GM21390 (cell line): Measurements from ENCODE around the gene SCO2.

ENCODE experiments used
- ATAC-seq: cut with Tn5 transposase; IDR thresholded peaks from one replicate; pipeline ENCODE4 v1.9.1; 2021; ENCODE audit not compliant: unreplicated experiment

Gene SCO2

DNA sequence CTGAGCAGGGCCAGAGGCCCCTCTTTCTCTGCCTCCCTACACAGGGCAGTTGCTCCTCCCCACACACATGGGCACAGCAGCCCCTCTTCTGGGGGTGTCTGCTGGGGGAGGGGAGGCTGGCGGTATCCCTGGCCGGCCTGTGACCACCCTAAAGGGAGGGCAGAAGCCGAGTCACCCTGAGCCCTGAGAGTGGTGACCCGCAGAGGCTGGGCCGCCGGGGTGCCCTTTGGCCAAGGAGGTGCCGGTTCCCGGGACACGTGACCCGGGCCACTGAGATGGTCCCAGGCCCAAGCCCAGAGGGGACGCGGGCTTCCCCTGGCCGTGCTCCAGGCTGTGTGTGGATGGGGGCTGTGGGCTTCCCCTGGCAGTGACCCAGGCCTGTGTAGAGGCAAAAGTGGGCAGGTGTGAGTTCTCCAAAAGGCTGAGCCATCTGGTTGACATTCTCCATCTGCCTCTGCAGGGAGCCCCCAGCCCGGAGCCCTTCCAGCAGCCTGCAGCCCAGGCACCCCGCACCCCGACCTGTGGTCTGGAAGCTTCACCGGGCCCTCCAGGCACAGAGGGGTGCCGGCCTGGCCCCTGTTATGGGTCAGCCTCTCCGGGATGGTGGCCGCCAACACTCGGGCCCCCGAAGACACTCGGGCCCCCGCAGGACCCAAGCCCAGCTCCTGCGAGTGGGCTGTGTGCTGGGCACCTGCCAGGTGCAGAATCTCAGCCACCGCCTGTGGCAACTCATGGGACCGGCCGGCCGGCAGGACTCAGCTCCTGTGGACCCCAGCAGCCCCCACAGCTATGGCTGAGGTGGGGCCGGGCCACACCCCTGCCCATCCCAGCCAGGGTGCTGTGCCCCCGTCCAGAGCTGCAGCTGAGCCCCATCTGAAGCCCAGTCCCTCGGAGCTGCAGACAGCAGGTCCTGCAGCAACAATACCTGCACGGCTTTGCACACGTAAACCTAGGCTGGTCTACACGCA is 43.0 kb downstream of the SCO2 start:
- no peak for ATAC-seq

DNA sequence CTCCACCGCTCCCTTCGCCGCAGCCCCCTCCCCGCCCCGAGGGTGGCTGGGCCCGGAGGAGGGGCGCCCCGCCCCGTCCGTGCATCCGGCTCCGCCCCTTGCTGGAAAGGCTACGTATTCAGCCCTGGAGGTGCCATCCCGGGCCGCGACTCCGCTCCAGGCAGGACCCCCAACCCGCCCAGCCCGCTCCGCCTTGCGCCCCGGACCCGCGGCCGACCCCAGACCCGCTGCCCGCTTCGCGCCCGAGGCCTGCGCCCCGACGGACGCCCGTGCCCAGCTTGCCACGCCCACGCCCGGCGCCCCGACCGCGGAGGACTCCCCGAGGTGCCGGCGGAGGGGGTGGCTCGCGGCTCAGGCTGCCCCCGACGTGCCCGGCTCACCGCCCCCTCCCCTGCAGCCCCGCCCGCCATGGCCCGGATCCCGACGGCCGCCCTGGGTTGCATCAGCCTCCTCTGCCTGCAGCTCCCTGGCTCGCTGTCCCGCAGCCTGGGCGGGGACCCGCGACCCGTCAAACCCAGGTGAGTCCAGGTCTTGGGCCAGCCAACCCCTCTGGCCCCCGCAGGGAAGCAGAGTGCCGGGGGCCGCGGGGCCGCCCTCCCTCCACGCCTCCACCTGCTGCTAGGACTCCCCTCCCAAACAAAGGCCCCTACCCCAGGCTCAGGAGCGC is 43.8 kb downstream of the SCO2 start, which contains the start of gene ADM2:
ADM2 (plus strand) TSS at position 104 of the 667 bp plus-strand sequence; CDS start at position 409, 305 bp downstream.
- no peak for ATAC-seq

DNA sequence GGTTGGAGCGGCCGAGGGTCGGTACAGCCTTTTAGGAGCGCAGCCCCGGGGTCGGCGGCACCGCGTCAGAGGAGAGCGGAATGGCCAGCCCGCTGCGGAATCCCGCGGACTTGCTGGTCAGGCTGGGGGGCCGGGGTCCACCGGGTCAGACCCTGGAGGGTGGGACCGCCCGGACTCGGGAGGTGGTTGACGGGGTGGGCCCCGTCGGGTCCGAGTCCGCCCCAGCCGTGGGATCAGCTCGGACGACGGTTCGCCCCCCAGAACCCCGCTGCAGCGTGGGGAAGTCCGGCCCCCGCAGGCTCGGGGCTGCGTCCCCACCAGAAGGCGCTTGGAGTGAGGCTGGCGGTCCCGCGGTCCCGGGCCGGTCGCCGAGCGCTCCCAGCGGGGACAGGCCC is 44.4 kb downstream of the SCO2 start:
- no peak for ATAC-seq

DNA sequence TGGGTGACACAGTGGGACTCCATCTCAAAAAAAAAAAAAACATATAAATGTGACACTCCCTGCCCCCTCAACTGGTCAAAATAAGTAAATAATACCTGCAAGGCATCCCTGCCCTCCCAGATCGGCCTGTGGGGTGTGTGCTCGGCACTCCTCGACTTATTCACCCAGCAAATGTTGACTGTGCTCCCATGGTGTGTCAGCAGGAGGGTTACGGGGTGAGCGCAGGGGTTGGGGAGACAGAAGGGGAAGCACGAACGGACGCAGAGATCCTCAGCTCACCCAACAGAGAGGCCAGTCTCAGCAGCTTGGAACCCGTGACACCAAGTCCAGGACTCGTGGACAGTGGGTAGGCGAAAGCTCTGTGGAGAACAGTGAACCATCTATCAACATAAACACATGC is 45.7 kb downstream of the SCO2 start:
- ATAC-seq: no peak

DNA sequence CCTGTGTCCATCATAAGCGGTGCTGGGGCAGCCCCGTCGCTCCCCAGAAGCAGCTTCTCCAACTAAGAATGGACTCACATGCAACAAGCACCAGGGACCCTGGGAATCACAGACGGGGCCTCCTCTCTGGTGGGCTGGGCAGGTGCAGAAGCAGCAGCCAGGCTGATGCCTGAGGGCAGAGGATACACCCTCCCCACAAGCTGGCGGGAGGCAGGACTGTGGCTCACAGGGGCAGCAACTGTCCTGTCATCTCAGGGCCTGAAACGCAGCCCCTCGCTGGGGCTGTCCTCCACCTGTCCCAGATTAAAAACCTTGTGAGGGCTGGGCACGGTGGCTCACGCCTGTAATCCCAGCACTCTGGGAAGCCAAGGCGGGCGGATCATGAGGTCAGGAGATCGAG is 47.5 kb downstream of the SCO2 start:
- ATAC-seq: no peak

DNA sequence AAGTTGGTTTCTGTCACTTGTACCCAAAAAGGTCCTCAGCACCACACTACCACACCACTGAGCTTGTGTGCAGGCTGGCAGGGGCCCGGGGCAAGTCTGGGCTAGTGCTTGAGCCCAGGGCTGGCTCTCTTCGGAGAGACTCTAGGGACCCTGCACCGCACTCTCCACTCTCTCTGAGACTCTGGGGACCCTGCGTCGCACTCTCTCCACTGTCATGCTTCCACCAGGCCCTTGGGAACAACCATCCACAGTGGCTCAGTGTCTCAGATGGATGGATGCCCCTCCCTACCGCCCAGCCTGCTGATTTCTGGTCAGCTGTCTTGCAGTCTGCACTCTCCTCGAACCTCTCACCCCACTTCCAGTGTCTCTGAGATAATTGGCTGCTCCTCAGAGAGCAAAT is 48.5 kb downstream of the SCO2 start:
- ATAC-seq: no peak

DNA sequence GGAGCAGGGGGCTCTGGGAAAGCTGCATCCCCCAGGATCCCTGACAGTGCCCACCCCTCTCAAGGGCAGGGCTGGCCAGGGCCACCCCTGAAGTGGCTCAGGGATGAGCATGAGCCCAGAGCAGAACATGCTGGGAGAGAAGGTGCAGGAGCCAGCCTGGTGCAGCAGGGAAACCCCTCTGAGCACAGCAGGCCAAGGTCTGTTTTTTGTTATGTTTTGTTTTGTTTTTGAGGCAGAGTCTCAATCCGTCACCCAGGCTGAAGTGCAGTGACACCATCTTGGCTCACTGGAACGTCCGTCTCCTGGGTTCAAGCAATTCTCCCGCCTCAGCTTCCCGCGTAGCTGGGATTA is 49.8 kb downstream of the SCO2 start:
- no peak for ATAC-seq

DNA sequence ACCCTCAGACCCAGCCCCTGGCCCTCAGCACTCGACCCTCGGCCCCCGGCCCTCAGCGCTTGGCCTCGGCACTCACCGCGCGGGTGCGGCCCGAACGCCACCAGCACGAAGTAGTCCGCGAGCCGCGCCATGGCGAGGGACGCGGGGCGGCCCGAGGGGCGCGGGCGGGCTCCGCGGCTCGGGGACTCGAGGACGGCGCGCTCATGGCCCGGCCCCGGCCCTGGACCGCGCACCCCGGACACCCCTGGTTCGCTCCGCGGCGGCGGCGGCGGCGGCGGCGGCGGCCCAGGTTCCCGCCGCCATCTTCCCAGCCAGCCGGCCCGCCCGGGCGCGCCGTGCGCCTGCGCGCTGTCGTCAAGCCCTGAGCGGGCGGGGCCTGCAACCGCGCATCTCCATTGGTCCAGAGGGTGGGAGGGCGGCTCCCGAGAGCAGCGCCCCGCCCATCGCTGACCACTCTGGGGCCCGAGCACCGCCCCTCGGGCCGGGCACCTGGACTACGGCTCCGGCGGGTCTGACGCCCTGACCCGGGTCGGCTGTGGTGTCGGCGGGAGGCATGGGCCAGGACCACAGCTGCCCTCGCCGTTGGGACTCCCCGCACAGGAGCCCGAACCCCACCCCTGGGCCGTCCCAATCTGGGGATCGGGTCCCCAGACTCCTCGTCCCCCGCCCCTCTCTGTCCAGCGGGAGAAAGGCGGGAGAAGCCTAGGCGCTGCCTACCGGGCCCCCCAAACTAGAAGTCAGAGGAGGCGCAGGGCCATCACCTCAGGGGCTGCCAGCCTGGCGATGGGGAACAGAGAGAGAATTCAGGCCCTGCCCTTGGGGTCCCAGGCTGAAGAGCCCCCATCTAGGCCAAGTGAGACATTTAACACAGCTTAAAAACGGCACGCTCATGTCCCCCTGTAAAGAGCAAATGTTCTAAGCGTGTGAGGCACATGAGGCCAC is 50.4 kb downstream of the SCO2 start, which contains the start of gene SBF1:
SBF1 (minus strand) TSS at position 326 of the 942 bp plus-strand sequence; CDS start at position 131, 195 bp downstream.
- ATAC-seq: peak; percentile 52

DNA sequence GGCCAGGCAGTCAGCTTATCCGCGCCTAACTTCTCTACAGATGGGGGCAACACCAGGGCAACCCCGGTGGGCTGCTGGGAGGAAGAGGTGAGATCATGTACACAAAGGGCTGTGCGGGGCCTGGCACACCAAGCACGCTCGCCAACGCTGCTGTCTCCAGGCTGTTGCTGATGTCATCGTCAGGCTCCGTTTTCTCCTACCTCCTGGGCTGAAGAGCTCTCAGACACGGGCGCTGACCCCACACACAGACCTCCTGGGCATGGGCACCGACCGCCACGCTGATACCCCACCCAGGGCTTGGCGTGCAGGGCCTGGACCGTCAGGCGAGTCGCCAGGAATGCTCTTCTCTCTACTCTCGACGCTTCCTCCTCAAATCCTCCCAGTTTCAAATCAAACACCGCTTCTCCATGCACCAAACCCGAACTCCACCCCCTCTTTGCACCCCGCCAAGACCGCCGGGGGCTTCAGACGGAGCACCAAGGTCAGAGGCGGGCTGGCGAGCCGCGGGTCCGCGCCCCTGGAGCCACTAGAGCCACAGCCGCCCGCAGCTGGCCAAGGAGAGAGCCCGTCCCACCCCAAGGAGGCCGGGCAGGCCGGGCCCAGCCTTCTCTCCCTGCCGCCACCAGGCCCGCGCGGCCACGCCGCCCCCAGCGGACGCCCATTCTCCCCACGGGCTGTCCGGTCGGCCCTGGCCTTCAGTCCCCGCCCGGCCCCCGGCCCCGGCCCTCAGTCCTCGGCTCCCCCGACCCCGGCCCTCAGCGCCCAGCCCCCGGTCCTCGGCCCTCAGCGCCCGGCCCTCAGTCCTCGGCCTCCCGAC is 51.3 kb downstream of the SCO2 start:
- no peak for ATAC-seq
